Stimulated activated CD4-positive, alpha-beta T cell treated with anti-CD3 and anti-CD28 coated beads, Interleukin-4, amount 100 ng/mL, for 24 hours (primary cell): ENCODE results near the gene ID2.

Experiments
- DNase-seq: peaks from one replicate; pipeline ENCODE4 v3.0.0-alpha.2; 2020

Gene ID2

GRCh38 chr2:8648441-8649213 lies 33.2 kb upstream of the ID2 start:
- no peak for DNase-seq

GRCh38 chr2:8649718-8650117 lies 32.1 kb upstream of the ID2 start:
- no peak for DNase-seq

DNA sequence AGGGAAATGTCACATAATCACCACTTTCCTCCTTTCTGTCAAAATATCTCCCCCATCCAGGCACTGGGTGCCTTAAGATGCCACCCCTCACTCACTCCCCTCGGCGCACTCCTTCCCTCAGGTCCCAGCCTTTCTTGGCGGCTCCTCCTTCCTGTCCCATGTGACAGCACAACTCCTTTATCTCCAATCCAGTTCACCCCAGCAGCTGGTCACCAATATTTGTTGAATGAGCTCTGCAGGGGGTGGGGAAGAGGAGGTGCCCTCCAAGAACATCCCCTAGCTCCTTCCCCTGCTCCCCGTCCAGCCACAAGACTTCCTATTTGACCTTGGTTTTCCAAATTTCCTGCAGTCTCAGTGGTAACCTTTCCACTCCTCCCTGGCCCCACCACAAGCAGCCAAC lies 31.6 kb upstream of the ID2 start:
- DNase-seq: no peak

- no peak for DNase-seq
Measured at GRCh38 chr2:8652774-8653426, 29.0 kb upstream of the ID2 start.

DNA sequence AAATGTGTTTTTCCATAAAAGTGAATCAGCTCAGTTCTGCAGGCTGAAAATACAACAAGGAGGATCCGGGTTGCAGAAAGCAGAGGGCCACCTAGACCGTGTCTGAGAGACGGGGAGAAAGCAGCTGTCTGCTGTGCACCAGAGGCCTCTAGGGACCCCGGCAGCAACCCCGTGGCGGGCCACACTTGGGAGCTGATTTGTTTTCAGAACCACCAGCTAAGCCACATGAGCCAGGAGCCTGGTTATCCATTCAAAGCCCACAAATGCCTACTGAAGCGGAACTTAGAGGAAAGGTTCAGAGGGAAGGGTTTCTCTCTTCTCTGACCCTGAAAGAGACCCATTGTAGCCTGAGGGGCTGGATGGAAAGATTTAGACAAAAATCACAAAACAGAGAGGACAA lies 28.4 kb upstream of the ID2 start:
- no peak for DNase-seq

- no peak for DNase-seq
Measured at GRCh38 chr2:8654041-8654440, 27.8 kb upstream of the ID2 start.

- DNase-seq: no peak
Measured at GRCh38 chr2:8654483-8654882, 27.4 kb upstream of the ID2 start.

DNA sequence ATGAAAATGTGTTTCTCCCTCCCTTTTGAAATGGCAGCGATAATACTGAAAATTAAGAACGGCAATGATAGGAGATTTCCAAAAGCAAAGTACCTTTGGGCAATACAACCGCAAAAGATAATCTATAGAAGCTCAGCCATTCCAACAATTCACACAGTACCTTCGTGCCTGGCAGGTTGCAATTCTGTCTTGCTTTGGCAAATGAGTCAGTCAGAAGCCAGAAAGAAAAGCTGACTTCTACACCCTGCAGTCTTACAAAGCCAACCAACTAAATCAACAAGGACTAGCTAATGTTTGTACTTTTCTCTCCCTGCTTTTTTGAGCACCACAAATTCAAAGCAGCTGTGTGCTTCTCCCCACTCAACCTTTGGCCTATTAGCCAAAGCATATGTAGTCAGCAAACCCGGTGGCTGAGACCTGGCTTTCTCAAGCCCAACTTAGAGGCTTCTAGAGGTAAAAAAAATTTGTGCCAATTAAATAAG lies 25.7 kb upstream of the ID2 start:
- DNase-seq: no peak

- DNase-seq: no peak
Measured at GRCh38 chr2:8656811-8657210, 25.0 kb upstream of the ID2 start.

DNA sequence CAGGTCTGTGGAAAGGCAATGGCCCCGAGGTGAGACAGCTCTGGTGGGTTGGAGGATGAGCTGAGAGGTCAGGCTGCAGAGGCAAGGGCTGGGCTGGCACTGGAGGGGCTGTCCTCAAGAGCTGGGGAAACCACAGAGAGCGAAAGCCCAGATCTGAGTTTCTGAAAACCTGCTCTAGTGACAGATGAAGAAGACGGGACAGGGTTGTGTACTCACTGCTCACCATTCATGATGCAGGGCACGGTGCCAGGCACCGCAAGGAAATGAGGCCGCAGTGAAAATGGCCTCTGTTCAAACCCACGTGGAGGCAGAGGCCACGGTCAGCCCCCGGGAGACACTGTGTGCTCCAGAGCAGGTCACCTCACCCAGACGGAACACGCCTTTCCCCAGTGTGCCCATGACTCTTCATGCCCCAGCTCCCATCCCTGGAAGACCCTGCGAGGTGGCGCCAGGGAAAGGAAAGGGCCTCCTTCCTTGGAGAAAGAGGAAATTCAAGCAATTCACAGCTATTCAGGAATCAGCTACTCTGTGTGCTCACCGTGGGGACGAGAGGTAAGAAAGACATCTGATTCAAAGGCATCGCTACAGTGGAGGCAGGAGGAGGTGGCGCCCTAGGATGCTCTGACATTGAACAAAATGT lies 24.3 kb upstream of the ID2 start:
- DNase-seq: peak; percentile 11

GRCh38 chr2:8658064-8658862 lies 23.6 kb upstream of the ID2 start:
- DNase-seq: no peak

DNA sequence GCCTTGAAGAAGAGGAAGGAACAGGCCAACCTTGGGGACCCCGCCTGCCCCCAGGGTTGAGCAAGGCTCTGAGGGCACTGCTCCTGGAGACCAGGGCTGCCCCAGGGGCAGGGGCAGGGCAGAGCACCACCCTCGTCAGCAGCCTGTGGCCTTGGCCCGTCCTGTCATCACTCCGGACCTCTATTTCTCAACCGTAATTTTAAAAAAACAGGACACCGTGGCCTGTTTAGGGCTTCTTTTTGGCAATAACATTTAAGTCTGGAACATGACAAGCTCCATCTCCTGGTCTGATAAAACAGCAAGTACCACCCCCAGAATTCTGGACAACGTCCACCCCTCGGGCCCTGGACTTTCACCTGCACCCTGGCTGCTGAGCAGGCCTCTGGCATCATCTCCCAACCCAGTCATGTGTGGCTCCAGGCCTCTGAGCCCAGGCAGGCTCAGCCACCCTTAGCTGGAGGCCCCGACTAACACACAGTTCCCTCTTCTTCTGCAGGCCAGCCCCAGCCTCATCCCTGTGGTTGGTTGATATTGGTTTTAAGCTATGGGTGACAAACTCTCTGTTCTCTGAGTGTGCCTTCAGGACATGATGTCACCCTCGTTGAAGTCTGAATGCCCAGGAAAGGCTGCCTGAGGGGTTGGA lies 22.6 kb upstream of the ID2 start:
- no peak for DNase-seq

DNA sequence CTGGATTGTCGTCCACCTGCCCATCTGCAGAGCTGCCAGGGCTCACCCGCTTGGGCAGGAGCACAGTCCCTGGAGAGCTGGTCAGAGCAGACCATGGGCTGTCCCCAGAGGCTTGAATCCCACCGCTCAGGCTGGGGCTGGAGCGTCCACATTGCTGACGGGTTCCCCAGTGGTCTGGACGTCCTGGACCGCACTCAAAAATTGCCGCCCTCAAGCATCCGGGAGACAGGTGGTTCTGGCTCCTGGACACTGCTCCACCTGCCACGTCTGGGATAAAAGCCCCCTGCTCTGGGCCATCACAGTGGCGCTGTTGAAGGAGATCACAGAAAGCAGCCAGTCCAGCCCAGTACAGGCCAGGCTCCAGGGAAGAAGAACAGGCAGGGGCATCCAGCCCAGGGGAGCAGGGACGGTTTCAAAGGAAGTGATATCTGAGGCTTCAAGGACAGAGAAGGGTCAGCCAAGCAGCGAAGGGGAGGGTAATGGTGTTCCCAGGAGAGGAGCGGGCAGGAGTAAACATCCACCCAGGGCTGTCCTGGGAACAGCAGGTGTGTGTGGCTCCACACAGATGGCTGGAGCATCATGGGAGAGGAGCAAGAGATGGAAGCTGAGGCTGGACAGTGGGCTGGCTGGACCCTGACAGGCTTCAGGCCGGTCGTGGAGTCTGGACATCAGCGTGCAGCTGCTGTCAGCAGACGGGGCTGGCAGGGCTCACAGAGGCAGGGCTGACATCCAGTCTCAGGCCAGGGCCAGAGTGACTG lies 21.9 kb upstream of the ID2 start:
- no peak for DNase-seq

GRCh38 chr2:8661235-8661634 lies 20.6 kb upstream of the ID2 start:
- DNase-seq: no peak

GRCh38 chr2:8661736-8662135 lies 20.1 kb upstream of the ID2 start:
- DNase-seq: no peak

DNA sequence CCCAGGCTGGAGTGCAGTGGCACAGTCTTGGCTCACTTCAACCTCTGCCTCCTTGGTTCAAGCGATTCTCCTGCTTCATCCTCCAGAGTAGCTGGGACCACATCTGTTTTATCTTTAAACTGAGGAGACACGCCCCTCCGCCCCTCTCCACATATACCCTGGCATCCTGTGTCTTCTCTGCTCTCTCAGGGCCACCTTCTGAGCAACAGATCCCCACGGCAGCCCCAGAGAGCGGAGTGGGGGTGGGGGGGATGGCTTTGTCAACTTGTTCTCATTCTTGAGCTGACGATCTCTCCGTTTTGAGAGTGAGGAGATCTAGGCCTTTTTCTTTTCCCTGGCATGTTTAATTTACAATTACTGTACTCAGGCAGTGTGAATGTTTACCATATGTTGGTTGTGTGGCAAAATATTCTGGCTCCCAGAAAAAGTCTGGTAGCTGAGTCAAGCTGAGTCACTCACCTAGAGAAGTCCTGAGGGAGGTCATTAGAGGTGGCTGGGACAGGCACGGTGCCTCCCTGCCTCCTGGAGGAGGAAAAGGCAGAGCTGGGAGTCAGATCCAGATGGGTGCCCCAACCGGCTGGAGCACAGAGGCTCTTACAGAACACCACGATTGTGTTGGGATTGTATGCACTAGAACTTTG lies 19.5 kb upstream of the ID2 start:
- no peak for DNase-seq

- no peak for DNase-seq
Measured at GRCh38 chr2:8663997-8664396, 17.9 kb upstream of the ID2 start.

DNA sequence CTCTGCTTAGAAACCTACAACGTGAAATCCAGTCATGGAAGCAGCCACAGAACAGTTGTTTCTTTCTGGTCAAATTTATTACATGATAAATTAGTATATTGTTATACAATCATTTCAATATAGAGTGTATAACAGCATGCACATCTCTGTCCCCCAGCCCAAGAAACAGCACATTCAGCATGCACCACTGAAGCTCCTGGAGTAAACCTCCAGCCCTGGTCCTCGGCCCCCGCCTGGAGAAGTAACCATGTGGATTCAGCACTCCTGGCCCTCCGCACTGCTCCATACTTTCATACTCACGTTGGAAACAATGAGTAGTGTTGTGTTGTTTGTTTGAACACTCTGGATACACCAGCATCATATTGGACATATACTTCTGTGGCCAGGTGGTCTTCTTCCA lies 15.3 kb upstream of the ID2 start:
- no peak for DNase-seq

DNA sequence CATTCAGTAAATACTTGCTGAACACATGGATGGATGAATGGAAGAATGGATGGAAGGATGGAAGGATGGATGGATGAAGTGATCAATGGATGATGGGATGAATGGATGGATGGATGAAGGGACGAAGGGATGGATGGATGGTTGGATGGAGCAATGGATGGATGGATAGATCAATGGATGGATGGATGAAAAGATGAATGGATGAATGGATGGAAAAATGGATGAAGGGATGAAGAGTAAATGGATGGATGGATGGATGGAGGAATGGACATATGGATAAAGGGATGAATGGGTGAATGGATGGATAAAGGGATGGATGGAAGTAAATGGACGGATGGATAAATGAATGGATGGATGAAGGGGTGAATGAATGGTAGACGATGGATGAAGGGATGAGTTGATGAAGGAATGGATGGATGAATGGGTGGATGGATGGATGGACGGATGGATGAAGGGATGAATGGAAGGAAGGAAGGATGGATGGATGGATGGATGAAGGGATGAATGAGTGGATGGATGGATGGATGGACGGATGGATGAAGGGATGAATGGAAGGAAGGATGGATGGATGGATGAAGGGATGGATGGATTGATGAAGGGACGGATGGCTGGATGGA lies 13.9 kb upstream of the ID2 start:
- no peak for DNase-seq

DNA sequence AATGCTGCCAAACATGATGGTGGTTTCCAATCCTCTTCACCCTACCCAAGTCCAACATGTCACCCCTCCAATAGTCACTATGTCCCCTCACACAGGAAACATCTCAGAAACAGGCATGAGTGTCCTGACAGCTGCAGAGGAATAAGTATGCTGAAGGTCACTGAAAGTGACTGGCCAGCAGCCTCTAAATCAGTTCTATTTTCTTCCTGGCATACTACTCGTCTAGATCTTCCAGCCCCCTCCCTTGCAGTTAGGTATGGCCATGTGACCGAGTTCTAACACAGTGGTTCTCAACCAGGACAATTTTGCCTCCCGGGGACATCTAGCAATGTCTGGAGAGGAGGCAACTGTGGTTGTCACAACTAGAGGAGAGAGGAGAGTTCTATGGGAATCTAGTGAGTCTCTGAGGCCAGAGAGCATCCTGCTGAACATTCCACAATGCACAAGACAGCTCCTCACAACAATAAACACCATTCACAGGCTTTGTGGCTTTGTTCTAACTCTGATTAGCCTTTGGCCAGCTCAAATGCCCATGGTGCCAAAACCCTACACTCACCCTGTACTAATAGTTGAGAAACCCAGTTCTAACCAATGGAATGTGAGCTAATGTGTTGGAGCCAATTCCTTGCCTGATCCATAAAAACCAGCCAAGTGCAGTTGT lies 12.6 kb upstream of the ID2 start:
- DNase-seq: no peak
